ENCODE measurements around the gene STAC3.

The STAC3 gene

DNA sequence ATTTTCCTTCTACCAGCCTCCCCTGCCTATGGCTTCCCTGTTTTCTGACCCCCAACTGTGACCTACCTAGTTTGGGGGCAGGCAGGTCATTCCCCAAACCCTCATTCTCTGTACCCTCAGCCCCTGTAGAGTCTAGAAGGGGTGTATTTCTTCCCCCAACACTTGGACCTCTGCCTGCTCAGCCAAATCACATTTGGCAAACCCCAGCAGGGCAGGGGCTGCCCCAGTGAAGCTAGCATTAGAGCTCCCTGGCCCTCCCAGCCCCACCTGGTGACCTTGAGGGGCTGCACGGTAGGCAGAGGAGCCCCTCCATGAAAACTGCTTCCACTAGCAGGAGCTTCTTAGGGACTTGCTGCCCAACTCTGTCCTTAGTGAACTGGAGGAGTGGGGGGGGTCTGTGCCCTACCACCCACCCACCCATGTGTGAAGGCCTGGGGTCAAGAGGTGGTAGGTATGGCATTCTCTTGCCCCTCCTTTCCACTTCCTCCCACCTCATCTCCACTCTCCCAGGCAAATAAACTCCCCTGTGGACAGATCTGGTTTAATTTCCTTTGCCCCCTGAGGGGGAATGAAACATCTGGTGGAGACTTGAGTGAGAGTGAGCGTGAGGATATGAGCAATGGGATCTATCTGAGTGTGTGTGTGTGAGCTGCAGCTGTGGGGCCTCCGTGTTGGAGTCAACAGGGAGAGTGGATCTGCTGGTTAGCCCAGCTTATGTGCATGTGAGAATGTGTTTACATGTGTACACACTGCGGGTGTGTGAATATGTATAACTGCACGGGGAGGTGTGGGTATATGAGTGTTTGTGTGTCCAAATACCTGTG lies 32.7 kb downstream of the STAC3 start:
- Histone ChIP-seq H3K4me1 (ENCODE audit: low read length) (peaks cover 46% of the 10 kb centered on the region), H3K27ac (ENCODE audit: low read length) (no peak overlapping the region), H3K4me2 (ENCODE audit: low read length) (peak overlapping the region; percentile 96), H3K9ac (ENCODE audit: low read length) (no peak overlapping the region; the same call in 1 of the 2 replicates), H3K79me2 (ENCODE audit: low read length) (no peaks in the 10 kb centered on the region), H3K36me3 (replicated peaks; ENCODE audit: low read depth, low read length) (no peaks in the 10 kb centered on the region), H4K20me1 (ENCODE audit: insufficient read depth, low read length) (peaks cover 4% of the 10 kb centered on the region; the same call in 1 of the 2 replicates), H3K9me3 (ENCODE audit: insufficient read depth, low read length) (no peaks in the 10 kb centered on the region), H3K4me3 (ENCODE audit: low read length) (peak overlapping the region; percentile 91; the same call in 1 of the 2 replicates), H3K27me3 (ENCODE audit: low read depth, low read length) (peaks cover 79% of the 10 kb centered on the region), H2AFZ (ENCODE audit: low read depth, low read length) (no peak overlapping the region)
- TF ChIP-seq EZH2phosphoT487 (IDR thresholded peaks at IDR 0.05; ENCODE audit: low read depth) = no peak
- TF ChIP-seq, protein P1, sequence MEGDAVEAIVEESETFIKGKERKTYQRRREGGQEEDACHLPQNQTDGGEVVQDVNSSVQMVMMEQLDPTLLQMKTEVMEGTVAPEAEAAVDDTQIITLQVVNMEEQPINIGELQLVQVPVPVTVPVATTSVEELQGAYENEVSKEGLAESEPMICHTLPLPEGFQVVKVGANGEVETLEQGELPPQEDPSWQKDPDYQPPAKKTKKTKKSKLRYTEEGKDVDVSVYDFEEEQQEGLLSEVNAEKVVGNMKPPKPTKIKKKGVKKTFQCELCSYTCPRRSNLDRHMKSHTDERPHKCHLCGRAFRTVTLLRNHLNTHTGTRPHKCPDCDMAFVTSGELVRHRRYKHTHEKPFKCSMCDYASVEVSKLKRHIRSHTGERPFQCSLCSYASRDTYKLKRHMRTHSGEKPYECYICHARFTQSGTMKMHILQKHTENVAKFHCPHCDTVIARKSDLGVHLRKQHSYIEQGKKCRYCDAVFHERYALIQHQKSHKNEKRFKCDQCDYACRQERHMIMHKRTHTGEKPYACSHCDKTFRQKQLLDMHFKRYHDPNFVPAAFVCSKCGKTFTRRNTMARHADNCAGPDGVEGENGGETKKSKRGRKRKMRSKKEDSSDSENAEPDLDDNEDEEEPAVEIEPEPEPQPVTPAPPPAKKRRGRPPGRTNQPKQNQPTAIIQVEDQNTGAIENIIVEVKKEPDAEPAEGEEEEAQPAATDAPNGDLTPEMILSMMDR (IDR thresholded peaks at IDR 0.05; ENCODE audit: low read depth, low read length) = no peak

DNA sequence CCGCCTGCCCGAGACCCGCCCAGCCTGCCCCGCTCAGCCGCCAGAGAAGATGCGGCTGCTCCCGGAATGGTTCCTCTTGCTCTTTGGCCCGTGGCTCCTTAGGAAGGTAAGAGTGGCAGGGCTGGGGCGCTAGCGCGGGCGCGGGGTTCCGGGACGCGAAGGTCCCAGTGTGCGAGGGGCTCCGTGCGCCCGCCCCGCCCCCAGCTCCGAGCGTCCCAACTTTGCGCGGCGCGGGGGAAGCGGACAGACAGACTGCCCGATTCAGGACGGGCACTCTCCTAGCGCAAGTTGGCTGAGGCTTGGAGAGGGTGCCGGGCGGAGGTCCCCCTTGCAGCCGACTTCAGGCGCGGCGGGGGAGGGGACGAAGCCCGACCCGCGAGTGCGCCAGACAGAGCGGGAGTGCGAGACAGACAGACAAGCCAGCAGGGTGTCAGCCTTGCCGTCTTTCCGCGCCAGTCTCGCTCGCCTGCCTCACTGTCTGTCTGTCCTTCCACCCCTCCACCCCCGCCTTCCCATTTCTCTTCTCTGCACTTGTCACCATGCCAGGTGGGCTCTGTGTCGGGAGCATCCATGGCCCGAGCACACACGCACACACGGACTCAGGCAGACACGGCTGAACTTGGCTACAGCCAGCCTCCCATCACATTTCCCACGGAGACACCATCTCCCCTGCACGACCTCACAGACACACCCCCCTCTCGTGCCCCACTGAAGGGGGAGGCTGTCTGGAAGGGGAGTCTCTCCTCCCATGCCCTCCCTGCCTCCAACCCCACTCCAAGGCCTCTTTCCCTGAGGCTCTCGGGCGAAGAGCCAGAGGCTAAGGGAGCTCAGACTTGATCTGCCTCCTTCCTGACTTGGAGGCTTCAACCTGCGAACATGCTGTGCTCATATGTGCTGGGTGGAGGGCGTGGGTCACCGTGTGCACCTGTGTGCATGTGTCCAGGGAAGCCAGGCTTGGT lies 33.8 kb downstream of the STAC3 start:
- Histone ChIP-seq H3K4me2 (ENCODE audit: low read length) (peak overlapping the region; percentile 96), H3K27ac (ENCODE audit: low read length) (no peak overlapping the region), H3K4me3 (ENCODE audit: low read length) (peak overlapping the region; percentile 91), H3K4me1 (ENCODE audit: low read length) (peaks cover 50% of the 10 kb centered on the region), H3K36me3 (replicated peaks; ENCODE audit: low read depth, low read length) (no peaks in the 10 kb centered on the region), H3K9ac (ENCODE audit: low read length) (peak overlapping the region; percentile 59), H3K79me2 (ENCODE audit: low read length) (no peaks in the 10 kb centered on the region), H3K27me3 (ENCODE audit: low read depth, low read length) (peaks cover 77% of the 10 kb centered on the region), H4K20me1 (ENCODE audit: insufficient read depth, low read length) (peaks cover 4% of the 10 kb centered on the region; the same call in 1 of the 2 replicates), H2AFZ (ENCODE audit: low read depth, low read length) (no peak overlapping the region), H3K9me3 (ENCODE audit: insufficient read depth, low read length) (no peaks in the 10 kb centered on the region)
- TF ChIP-seq EZH2phosphoT487 (IDR thresholded peaks at IDR 0.05; ENCODE audit: low read depth) = no peak
- TF ChIP-seq, protein P1 (IDR thresholded peaks at IDR 0.05; ENCODE audit: low read depth, low read length) = no peak

DNA sequence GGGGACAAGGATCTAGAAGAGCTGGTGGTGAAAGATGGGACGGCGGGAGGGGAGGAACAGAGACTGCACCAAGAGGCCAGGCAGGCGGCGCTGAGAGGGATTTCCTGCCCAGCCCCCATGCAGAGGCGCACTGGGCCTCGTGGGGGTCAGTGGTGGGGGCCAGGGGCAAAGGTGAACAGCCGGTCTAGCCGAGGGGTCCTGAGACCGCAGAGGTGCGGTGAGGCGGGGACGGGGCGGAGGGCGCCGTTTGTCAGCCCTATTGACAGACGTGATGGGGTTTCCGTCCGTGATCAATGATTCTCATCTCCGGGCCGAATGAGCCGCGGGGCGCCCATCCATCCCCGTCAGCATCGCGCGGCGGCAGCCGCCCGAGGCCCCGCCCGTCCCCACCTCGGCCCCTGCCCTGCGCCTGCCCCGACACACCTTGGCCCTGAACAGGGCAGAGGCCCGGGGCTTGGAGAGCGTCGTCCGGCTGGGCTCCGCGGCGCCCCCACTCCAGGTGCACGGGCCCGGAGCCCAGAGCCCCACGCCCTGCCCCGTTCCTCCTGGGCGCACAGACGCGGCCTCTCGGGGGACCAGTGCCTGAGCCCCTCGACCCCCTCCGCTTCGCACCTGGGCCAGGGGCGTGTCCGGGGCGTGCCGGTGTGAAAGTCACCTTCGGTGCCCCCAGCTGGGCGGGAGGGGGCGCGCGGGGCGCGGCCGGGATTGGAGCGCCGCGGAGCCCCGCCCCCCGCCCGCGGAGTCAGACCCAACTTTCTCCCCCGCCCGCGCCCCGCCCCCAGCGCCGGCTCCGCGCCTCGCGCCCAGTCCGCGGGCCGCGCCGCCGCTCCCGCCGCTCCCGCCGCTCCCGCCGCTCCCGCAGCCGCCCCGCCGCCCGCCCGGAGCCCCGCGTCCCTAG lies 34.7 kb downstream of the STAC3 start, which contains the start of gene NXPH4:
NXPH4 (plus strand) TSS at position 781 of the 898 bp plus-strand sequence. CDS start 176 bp downstream, outside the sequence.
- no peak for TF ChIP-seq EZH2phosphoT487 (IDR thresholded peaks at IDR 0.05; ENCODE audit: low read depth)
- TF ChIP-seq, protein P1 (IDR thresholded peaks at IDR 0.05; ENCODE audit: low read depth, low read length) = 0 out of 2 replicates have a peak, but pooled peaks have one; percentile 7
- Histone ChIP-seq H4K20me1 (ENCODE audit: insufficient read depth, low read length) (peaks cover 4% of the 10 kb centered on the region; the same call in 1 of the 2 replicates), H3K4me3 (ENCODE audit: low read length) (peak within 1 kb of the TSS; percentile 91), H2AFZ (ENCODE audit: low read depth, low read length) (0 out of 2 replicates have a peak within 1 kb of the TSS, but pooled peaks have one; percentile 28), H3K9me3 (ENCODE audit: insufficient read depth, low read length) (no peaks in the 10 kb centered on the region), H3K27ac (ENCODE audit: low read length) (no peak within 1 kb of the TSS), H3K79me2 (ENCODE audit: low read length) (no peaks in the 10 kb centered on the region), H3K36me3 (replicated peaks; ENCODE audit: low read depth, low read length) (no peaks in the 10 kb centered on the region), H3K4me1 (ENCODE audit: low read length) (peaks cover 50% of the 10 kb centered on the region), H3K9ac (ENCODE audit: low read length) (peak within 1 kb of the TSS; percentile 59), H3K27me3 (ENCODE audit: low read depth, low read length) (peaks cover 67% of the 10 kb centered on the region), H3K4me2 (ENCODE audit: low read length) (peak within 1 kb of the TSS; percentile 96)
